Measurements from ENCODE around the gene WDR70.

Gene WDR70

DNA sequence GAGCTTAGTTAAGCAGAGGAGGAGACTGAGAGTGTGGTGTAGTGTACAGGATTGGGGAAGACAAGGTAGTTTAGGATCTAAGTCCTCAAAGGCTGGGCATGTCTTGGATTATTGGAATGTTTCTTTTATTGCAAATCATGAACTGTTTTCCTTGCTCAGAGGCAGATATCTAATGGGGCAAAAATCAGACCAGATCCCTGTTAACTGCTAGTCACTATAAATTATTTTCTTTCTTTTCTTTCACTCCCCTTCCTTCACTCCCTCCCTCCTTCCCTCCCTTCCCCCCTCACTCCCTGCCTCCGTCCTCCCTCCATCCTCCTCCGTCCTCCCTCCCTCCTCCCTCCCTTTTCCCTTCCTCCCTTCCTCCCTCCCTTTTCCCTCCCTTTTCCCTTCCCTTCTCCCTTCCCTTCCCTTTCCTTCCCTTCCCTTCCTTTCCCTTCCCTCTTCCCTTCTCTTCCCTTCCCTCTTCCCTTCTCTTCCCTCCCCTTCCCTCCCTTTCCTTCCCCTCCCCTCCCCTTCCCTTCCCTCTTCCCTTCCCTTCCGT, 117.9 kb downstream of the WDR70 start:
- H3K4me3 ChIP-seq (ENCODE audit: low read length) = no peak overlapping the region
- H2BK15ac ChIP-seq (replicated peaks; ENCODE audit: low read depth) = no peak overlapping the region
- no peak overlapping the region for H3K23ac ChIP-seq (ENCODE audit: low read length)
- no peaks in the 10 kb centered on the region for H3K4me1 ChIP-seq (ENCODE audit: control insufficient read depth, low read depth, low read length)
- no peak overlapping the region for H3K18ac ChIP-seq (ENCODE audit: low read length)
- no peaks in the 10 kb centered on the region for H3K79me2 ChIP-seq (ENCODE audit: control insufficient read depth, insufficient read depth, low read length)
- no peak for DNase-seq
- no peak overlapping the region for H2AK5ac ChIP-seq (ENCODE audit: low read length)
- no peak overlapping the region for H3K56ac ChIP-seq (ENCODE audit: low read length)
- H3K27ac ChIP-seq (ENCODE audit: low read depth, low read length) = no peak overlapping the region
- H4K8ac ChIP-seq (ENCODE audit: low read depth, low read length) = no peak overlapping the region
- no peak overlapping the region for H2BK5ac ChIP-seq (ENCODE audit: low read length)
- H4K5ac ChIP-seq (ENCODE audit: low read length) = no peak overlapping the region
- H2BK120ac ChIP-seq (ENCODE audit: low read depth, low read length) = no peak overlapping the region
- H3K36me3 ChIP-seq (ENCODE audit: control insufficient read depth, insufficient read depth, low read length) = no peaks in the 10 kb centered on the region
- no peak overlapping the region for H3K4ac ChIP-seq (ENCODE audit: low read depth, low read length)
- no peaks in the 10 kb centered on the region for H3K79me1 ChIP-seq (ENCODE audit: low read length)
- no peak overlapping the region for H3K4me2 ChIP-seq (ENCODE audit: low read length)
- no peaks in the 10 kb centered on the region for H3K27me3 ChIP-seq (ENCODE audit: insufficient read depth, low read length, poor library complexity)
- H3K9ac ChIP-seq (ENCODE audit: low read length) = no peak overlapping the region
- WGBS (ENCODE audit: extremely low coverage, insufficient coverage, low lambda C conversion rate) = 100% methylated on average over 1 of the region's 3 CpGs

- no peak overlapping the region for H3K23ac ChIP-seq (ENCODE audit: low read length)
- H3K4ac ChIP-seq (ENCODE audit: low read depth, low read length) = no peak overlapping the region
- H3K9ac ChIP-seq (ENCODE audit: low read length) = no peak overlapping the region
- no peak overlapping the region for H3K27ac ChIP-seq (ENCODE audit: low read depth, low read length)
- no peak overlapping the region for H3K56ac ChIP-seq (ENCODE audit: low read length)
- H3K79me2 ChIP-seq (ENCODE audit: control insufficient read depth, insufficient read depth, low read length) = no peaks in the 10 kb centered on the region
- H3K4me2 ChIP-seq (ENCODE audit: low read length) = no peak overlapping the region
- no peak overlapping the region for H3K18ac ChIP-seq (ENCODE audit: low read length)
- H3K27me3 ChIP-seq (ENCODE audit: insufficient read depth, low read length, poor library complexity) = no peaks in the 10 kb centered on the region
- H3K4me1 ChIP-seq (ENCODE audit: control insufficient read depth, low read depth, low read length) = no peaks in the 10 kb centered on the region
- no peak overlapping the region for H2BK5ac ChIP-seq (ENCODE audit: low read length)
- no peak overlapping the region for H3K4me3 ChIP-seq (ENCODE audit: low read length)
- H4K8ac ChIP-seq (ENCODE audit: low read depth, low read length) = no peak overlapping the region
- no peak overlapping the region for H2AK5ac ChIP-seq (ENCODE audit: low read length)
- H4K5ac ChIP-seq (ENCODE audit: low read length) = no peak overlapping the region
- H2BK15ac ChIP-seq (replicated peaks; ENCODE audit: low read depth) = no peak overlapping the region
- H2BK120ac ChIP-seq (ENCODE audit: low read depth, low read length) = no peak overlapping the region
- no peaks in the 10 kb centered on the region for H3K79me1 ChIP-seq (ENCODE audit: low read length)
- DNase-seq = no peak
- H3K36me3 ChIP-seq (ENCODE audit: control insufficient read depth, insufficient read depth, low read length) = no peaks in the 10 kb centered on the region
- no CpG with 5 or more reads among the region's 1 CpG for WGBS (ENCODE audit: extremely low coverage, insufficient coverage, low lambda C conversion rate)
Observed at GRCh38 chr5:37501152-37501551, 122.0 kb downstream of the WDR70 start.

- Histone ChIP-seq H3K9ac (ENCODE audit: low read length) (no peak overlapping the region), H3K4me1 (ENCODE audit: control insufficient read depth, low read depth, low read length) (no peaks in the 10 kb centered on the region), H2BK15ac (replicated peaks; ENCODE audit: low read depth) (no peak overlapping the region), H4K5ac (ENCODE audit: low read length) (no peak overlapping the region), H3K27me3 (ENCODE audit: insufficient read depth, low read length, poor library complexity) (no peaks in the 10 kb centered on the region), H3K4ac (ENCODE audit: low read depth, low read length) (no peak overlapping the region), H3K27ac (ENCODE audit: low read depth, low read length) (no peak overlapping the region), H4K8ac (ENCODE audit: low read depth, low read length) (no peak overlapping the region), H3K79me1 (ENCODE audit: low read length) (no peaks in the 10 kb centered on the region), H3K56ac (ENCODE audit: low read length) (no peak overlapping the region), H3K23ac (ENCODE audit: low read length) (no peak overlapping the region), H2AK5ac (ENCODE audit: low read length) (no peak overlapping the region), H3K4me3 (ENCODE audit: low read length) (no peak overlapping the region), H3K36me3 (ENCODE audit: control insufficient read depth, insufficient read depth, low read length) (no peaks in the 10 kb centered on the region), H3K79me2 (ENCODE audit: control insufficient read depth, insufficient read depth, low read length) (no peaks in the 10 kb centered on the region), H3K18ac (ENCODE audit: low read length) (no peak overlapping the region), H3K4me2 (ENCODE audit: low read length) (no peak overlapping the region), H2BK120ac (ENCODE audit: low read depth, low read length) (no peak overlapping the region), H2BK5ac (ENCODE audit: low read length) (no peak overlapping the region)
- WGBS (ENCODE audit: extremely low coverage, insufficient coverage, low lambda C conversion rate) = no CpG with 5 or more reads among the region's 3 CpGs
- no peak for DNase-seq
Observed at GRCh38 chr5:37506241-37506640, 127.1 kb downstream of the WDR70 start.

DNA sequence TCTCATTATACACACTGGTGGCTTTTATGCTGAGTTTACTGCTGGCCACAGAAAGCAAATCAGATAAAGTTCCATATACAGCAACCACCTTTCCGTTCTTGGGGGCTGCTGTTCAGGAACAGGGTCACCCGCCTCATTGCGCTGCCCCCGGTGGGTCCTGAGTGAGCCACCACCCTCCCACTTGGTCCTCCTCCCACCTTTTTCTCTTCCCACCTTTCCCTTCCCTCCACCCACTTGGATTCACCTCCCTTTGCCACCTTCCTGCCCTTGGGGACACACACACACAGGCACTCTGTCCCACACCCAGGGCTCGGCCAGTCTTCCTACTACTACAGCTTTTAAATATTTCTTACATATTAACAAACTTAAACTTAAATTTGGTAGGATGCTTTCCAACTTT, 127.6 kb downstream of the WDR70 start:
- H3K23ac ChIP-seq (ENCODE audit: low read length) = no peak overlapping the region
- no peaks in the 10 kb centered on the region for H3K27me3 ChIP-seq (ENCODE audit: insufficient read depth, low read length, poor library complexity)
- no peaks in the 10 kb centered on the region for H3K79me1 ChIP-seq (ENCODE audit: low read length)
- H4K5ac ChIP-seq (ENCODE audit: low read length) = no peak overlapping the region
- H3K18ac ChIP-seq (ENCODE audit: low read length) = no peak overlapping the region
- WGBS (ENCODE audit: extremely low coverage, insufficient coverage, low lambda C conversion rate) = no CpG with 5 or more reads among the region's 5 CpGs
- H2AK5ac ChIP-seq (ENCODE audit: low read length) = no peak overlapping the region
- H3K27ac ChIP-seq (ENCODE audit: low read depth, low read length) = no peak overlapping the region
- H3K79me2 ChIP-seq (ENCODE audit: control insufficient read depth, insufficient read depth, low read length) = no peaks in the 10 kb centered on the region
- H3K4me3 ChIP-seq (ENCODE audit: low read length) = no peak overlapping the region
- no peak overlapping the region for H2BK5ac ChIP-seq (ENCODE audit: low read length)
- no peaks in the 10 kb centered on the region for H3K36me3 ChIP-seq (ENCODE audit: control insufficient read depth, insufficient read depth, low read length)
- no peak overlapping the region for H3K56ac ChIP-seq (ENCODE audit: low read length)
- H4K8ac ChIP-seq (ENCODE audit: low read depth, low read length) = no peak overlapping the region
- no peak for DNase-seq
- no peak overlapping the region for H2BK120ac ChIP-seq (ENCODE audit: low read depth, low read length)
- H3K4me2 ChIP-seq (ENCODE audit: low read length) = no peak overlapping the region
- no peak overlapping the region for H2BK15ac ChIP-seq (replicated peaks; ENCODE audit: low read depth)
- H3K4ac ChIP-seq (ENCODE audit: low read depth, low read length) = no peak overlapping the region
- no peak overlapping the region for H3K9ac ChIP-seq (ENCODE audit: low read length)
- H3K4me1 ChIP-seq (ENCODE audit: control insufficient read depth, low read depth, low read length) = no peaks in the 10 kb centered on the region

- Histone ChIP-seq H3K9ac (ENCODE audit: low read length) (no peak overlapping the region), H3K27ac (ENCODE audit: low read depth, low read length) (no peak overlapping the region), H3K4me1 (ENCODE audit: control insufficient read depth, low read depth, low read length) (no peaks in the 10 kb centered on the region), H4K5ac (ENCODE audit: low read length) (no peak overlapping the region), H3K23ac (ENCODE audit: low read length) (no peak overlapping the region), H4K8ac (ENCODE audit: low read depth, low read length) (no peak overlapping the region), H3K18ac (ENCODE audit: low read length) (no peak overlapping the region), H3K4ac (ENCODE audit: low read depth, low read length) (no peak overlapping the region), H3K56ac (ENCODE audit: low read length) (no peak overlapping the region), H3K27me3 (ENCODE audit: insufficient read depth, low read length, poor library complexity) (no peaks in the 10 kb centered on the region), H2AK5ac (ENCODE audit: low read length) (no peak overlapping the region), H2BK5ac (ENCODE audit: low read length) (no peak overlapping the region), H2BK15ac (replicated peaks; ENCODE audit: low read depth) (no peak overlapping the region), H3K79me1 (ENCODE audit: low read length) (no peaks in the 10 kb centered on the region), H3K4me3 (ENCODE audit: low read length) (no peak overlapping the region), H3K4me2 (ENCODE audit: low read length) (no peak overlapping the region), H3K79me2 (ENCODE audit: control insufficient read depth, insufficient read depth, low read length) (no peaks in the 10 kb centered on the region), H3K36me3 (ENCODE audit: control insufficient read depth, insufficient read depth, low read length) (no peaks in the 10 kb centered on the region), H2BK120ac (ENCODE audit: low read depth, low read length) (no peak overlapping the region)
- DNase-seq = no peak
- WGBS (ENCODE audit: extremely low coverage, insufficient coverage, low lambda C conversion rate) = no CpG with 5 or more reads among the region's 1 CpG
Observed at GRCh38 chr5:37511646-37512045, 132.5 kb downstream of the WDR70 start.

- DNase-seq = no peak
- no peak overlapping the region for H3K27ac ChIP-seq (ENCODE audit: low read depth, low read length)
- no peak overlapping the region for H2BK5ac ChIP-seq (ENCODE audit: low read length)
- no peaks in the 10 kb centered on the region for H3K36me3 ChIP-seq (ENCODE audit: control insufficient read depth, insufficient read depth, low read length)
- H4K8ac ChIP-seq (ENCODE audit: low read depth, low read length) = no peak overlapping the region
- H3K27me3 ChIP-seq (ENCODE audit: insufficient read depth, low read length, poor library complexity) = no peaks in the 10 kb centered on the region
- H3K4me1 ChIP-seq (ENCODE audit: control insufficient read depth, low read depth, low read length) = no peaks in the 10 kb centered on the region
- WGBS (ENCODE audit: extremely low coverage, insufficient coverage, low lambda C conversion rate) = no CpG with 5 or more reads among the region's 1 CpG
- H3K56ac ChIP-seq (ENCODE audit: low read length) = no peak overlapping the region
- no peak overlapping the region for H3K4ac ChIP-seq (ENCODE audit: low read depth, low read length)
- no peak overlapping the region for H3K18ac ChIP-seq (ENCODE audit: low read length)
- H4K5ac ChIP-seq (ENCODE audit: low read length) = no peak overlapping the region
- H3K4me3 ChIP-seq (ENCODE audit: low read length) = no peak overlapping the region
- H3K9ac ChIP-seq (ENCODE audit: low read length) = no peak overlapping the region
- no peak overlapping the region for H3K4me2 ChIP-seq (ENCODE audit: low read length)
- no peak overlapping the region for H3K23ac ChIP-seq (ENCODE audit: low read length)
- no peak overlapping the region for H2BK15ac ChIP-seq (replicated peaks; ENCODE audit: low read depth)
- no peak overlapping the region for H2BK120ac ChIP-seq (ENCODE audit: low read depth, low read length)
- no peaks in the 10 kb centered on the region for H3K79me1 ChIP-seq (ENCODE audit: low read length)
- H3K79me2 ChIP-seq (ENCODE audit: control insufficient read depth, insufficient read depth, low read length) = no peaks in the 10 kb centered on the region
- H2AK5ac ChIP-seq (ENCODE audit: low read length) = no peak overlapping the region
Observed at GRCh38 chr5:37514946-37515345, 135.8 kb downstream of the WDR70 start.
